ENCODE results near the gene ARMC2. TPM values are rescaled to one million over a fixed set of nuclear protein-coding genes. Genes with fewer than 3 reads are reported as not detected.

Gene ARMC2
- total and polyA plus RNA-seq, 2 donors (not counting 3 experiments of a cell fraction or from before 2014, with no cell fraction given) = 1.7 to 3.7 TPM

- ChIA-PET CTCF (no interaction called here), POLR2A (no interaction called here)
- H2AFZ ChIP-seq (ENCODE audit: low read depth, low read length) = no peak overlapping the region
- dilution Hi-C loops (cut with MboI; ENCODE audit: extremely low pct_ligation_motif_present, low sequenced_read_pairs) = no loop called here
- H3K4me3 ChIP-seq (replicated peaks in 1 of 3; ENCODE audit: insufficient read depth in 1 of 3, low read depth in 1 of 3, low read length in 3 of 3) = no peak overlapping the region
- intact Hi-C loops (cut with micrococcal nuclease) = no loop called here
- H3K4me1 ChIP-seq (ENCODE audit: control insufficient read depth, extremely low read depth, insufficient read depth, low read length) = no peaks in the 10 kb centered on the region
- no peaks in the 10 kb centered on the region for H4K20me1 ChIP-seq (replicated peaks; ENCODE audit: control insufficient read depth, extremely low read depth, insufficient read depth, low read length)
- TF ChIP-seq EZH2 (IDR thresholded peaks at IDR 0.05; ENCODE audit: borderline replicate concordance, low read depth, low read length, severe bottlenecking) = no peak
- no peak for TF ChIP-seq POLR2A (IDR thresholded peaks at IDR 0.05; ENCODE audit: low read depth, low read length)
- TF ChIP-seq, protein P1, sequence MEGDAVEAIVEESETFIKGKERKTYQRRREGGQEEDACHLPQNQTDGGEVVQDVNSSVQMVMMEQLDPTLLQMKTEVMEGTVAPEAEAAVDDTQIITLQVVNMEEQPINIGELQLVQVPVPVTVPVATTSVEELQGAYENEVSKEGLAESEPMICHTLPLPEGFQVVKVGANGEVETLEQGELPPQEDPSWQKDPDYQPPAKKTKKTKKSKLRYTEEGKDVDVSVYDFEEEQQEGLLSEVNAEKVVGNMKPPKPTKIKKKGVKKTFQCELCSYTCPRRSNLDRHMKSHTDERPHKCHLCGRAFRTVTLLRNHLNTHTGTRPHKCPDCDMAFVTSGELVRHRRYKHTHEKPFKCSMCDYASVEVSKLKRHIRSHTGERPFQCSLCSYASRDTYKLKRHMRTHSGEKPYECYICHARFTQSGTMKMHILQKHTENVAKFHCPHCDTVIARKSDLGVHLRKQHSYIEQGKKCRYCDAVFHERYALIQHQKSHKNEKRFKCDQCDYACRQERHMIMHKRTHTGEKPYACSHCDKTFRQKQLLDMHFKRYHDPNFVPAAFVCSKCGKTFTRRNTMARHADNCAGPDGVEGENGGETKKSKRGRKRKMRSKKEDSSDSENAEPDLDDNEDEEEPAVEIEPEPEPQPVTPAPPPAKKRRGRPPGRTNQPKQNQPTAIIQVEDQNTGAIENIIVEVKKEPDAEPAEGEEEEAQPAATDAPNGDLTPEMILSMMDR (IDR thresholded peaks at IDR 0.05; ENCODE audit: extremely low read depth in 1 of 2, insufficient read depth in 1 of 2, low read depth in 1 of 2, low read length in 2 of 2) = no peak
- no peak for TF ChIP-seq MYC (IDR thresholded peaks at IDR 0.05; ENCODE audit: low read depth, low read length)
- TF ChIP-seq, protein P2, sequence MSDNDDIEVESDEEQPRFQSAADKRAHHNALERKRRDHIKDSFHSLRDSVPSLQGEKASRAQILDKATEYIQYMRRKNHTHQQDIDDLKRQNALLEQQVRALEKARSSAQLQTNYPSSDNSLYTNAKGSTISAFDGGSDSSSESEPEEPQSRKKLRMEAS (IDR thresholded peaks at IDR 0.05; ENCODE audit: insufficient read depth, insufficient read length) = no peak
- no peak for FAIRE-seq
- H3K9me1 ChIP-seq (replicated peaks; ENCODE audit: control insufficient read depth, extremely low read depth, insufficient read depth, low read length) = no peaks in the 10 kb centered on the region
- no peak overlapping the region for H3K9ac ChIP-seq (replicated peaks; ENCODE audit: extremely low read depth, insufficient read depth, low read length)
- no peaks in the 10 kb centered on the region for H3K79me2 ChIP-seq (ENCODE audit: control insufficient read depth, insufficient read depth, low read length)
- H3K27me3 ChIP-seq (ENCODE audit: control insufficient read depth in 2 of 2, insufficient read depth in 2 of 2, low read length in 2 of 2) = no peaks in the 10 kb centered on the region
- no peak for DNase-seq (ENCODE audit: low read depth, low spot score)
- BruUV-seq (replicated peaks) = no TSS peak
- no peak overlapping the region for H3K27ac ChIP-seq (ENCODE audit: insufficient read depth, low read depth, low read length)
- H3K9me3 ChIP-seq (replicated peaks; ENCODE audit: control insufficient read depth, insufficient read depth, low read length) = no peaks in the 10 kb centered on the region
- no peak overlapping the region for H3K4me2 ChIP-seq (ENCODE audit: insufficient read depth, low read length)
- no peaks in the 10 kb centered on the region for H3K36me3 ChIP-seq (ENCODE audit: control insufficient read depth in 2 of 2, extremely low read depth in 1 of 2, insufficient read depth in 2 of 2, low read length in 2 of 2)
These were observed 95.8 kb downstream of the ARMC2 start for GRCh38 chr6:108944071-108944470.
